SK-N-SH (cell line): ENCODE results near the gene FAM180B. TPM values are rescaled to one million over a fixed set of nuclear protein-coding genes. Genes with fewer than 3 reads are reported as not detected.

ENCODE experiments used
- CTCF ChIA-PET: fragments of 300-600, 350-600 bp; formaldehyde crosslinking; extraction: SDS; loops from one replicate; lab custom pipeline; 2021; lab: Yijun Ruan, JAX
- POLR2A ChIA-PET: fragments of 350-600 bp; sonication (Branson Sonifier 250); formaldehyde crosslinking; extraction: SDS; loops from one replicate; lab custom pipeline; 2020; ENCODE audit warnings: antibody characterized with exemption, inconsistent platforms; lab: Yijun Ruan, JAX
- DNase-seq: peaks from one replicate; pipeline ENCODE4 v3.0.0; 2012
- H2AFZ ChIP-seq: fragments of 200-600 bp; sonication (generic); 2 replicates; pipeline ENCODE4 v1.8.1; 2016; ENCODE audit warnings: antibody characterized with exemption, mild to moderate bottlenecking, low read depth
- H3F3A ChIP-seq: fragments of 200-600 bp; sonication (generic); replicated peaks from 2 replicates; pipeline ENCODE3; 2016; ENCODE audit warnings: antibody characterized with exemption, mild to moderate bottlenecking; ENCODE audit not compliant: insufficient read depth
- H3K27ac ChIP-seq, 2 experiments: fragments of 200-500 bp in 1 of 2; fragments of 200-600 bp in 1 of 2; sonication (Bioruptor generic) in 1 of 2; sonication (generic), shearing (Covaris generic) in 1 of 2; 2 replicates each; pipeline versions ENCODE4 v1.5.1 to v1.6.1; 2014 to 2016; ENCODE audit warnings: low read depth in 2 of 2, inconsistent platforms in 1 of 2, low read length in 1 of 2, mild to moderate bottlenecking in 1 of 2, mixed read lengths in 1 of 2
- H3K27me3 ChIP-seq: fragments of 200-600 bp; sonication (generic), shearing (Covaris generic); 2 replicates; pipeline ENCODE4 v1.6.1; 2016; ENCODE audit warnings: mixed run types; ENCODE audit not compliant: insufficient read depth
- H3K36me3 ChIP-seq, 2 experiments: fragments of 200-500 bp in 1 of 2; fragments of 200-600 bp in 1 of 2; sonication (Bioruptor generic) in 1 of 2; sonication (generic) in 1 of 2; replicated peaks in 1 of 2; 2 replicates each; pipeline versions ENCODE3 to v1.5.1; 2014 to 2016; ENCODE audit warnings: low read length in 1 of 2, mild to moderate bottlenecking in 1 of 2; ENCODE audit not compliant: insufficient read depth in 2 of 2, control insufficient read depth in 1 of 2
- H3K4me1 ChIP-seq, 2 experiments: fragments of 200-500 bp in 1 of 2; fragments of 200-600 bp in 1 of 2; sonication (Bioruptor generic) in 1 of 2; sonication (generic), shearing (Covaris generic) in 1 of 2; 2 replicates each; pipeline versions ENCODE4 v1.5.1 to v1.6.1; 2014 to 2016; ENCODE audit warnings: low read depth in 1 of 2, low read length in 1 of 2, mixed run types in 1 of 2; ENCODE audit not compliant: insufficient read depth in 2 of 2, control insufficient read depth in 1 of 2
- H3K4me2 ChIP-seq: fragments of 200-600 bp; sonication (generic), shearing (Covaris generic); 2 replicates; pipeline ENCODE4 v1.6.1; 2017; ENCODE audit warnings: mixed run types
- H3K4me3 ChIP-seq, 2 experiments: fragments of 200-500 bp in 1 of 2; fragments of 200-600 bp in 1 of 2; sonication (Bioruptor generic) in 1 of 2; sonication (generic), shearing (Covaris generic) in 1 of 2; 2 replicates each; pipeline versions ENCODE4 v1.5.1 to v1.8.1; 2014 to 2016; ENCODE audit warnings: low read depth in 2 of 2, inconsistent platforms in 1 of 2, low read length in 1 of 2, mild to moderate bottlenecking in 1 of 2, mixed read lengths in 1 of 2, moderate library complexity in 1 of 2
- H3K79me2 ChIP-seq: fragments of 200-600 bp; sonication (generic); 2 replicates; pipeline ENCODE4 v1.8.1; 2017; ENCODE audit warnings: mild to moderate bottlenecking; ENCODE audit not compliant: insufficient read depth
- H3K9ac ChIP-seq: fragments of 200-600 bp; sonication (generic); 2 replicates; pipeline ENCODE4 v1.6.1; 2017; ENCODE audit warnings: mixed run types
- H3K9me2 ChIP-seq: fragments of 200-600 bp; sonication (generic); 2 replicates; pipeline ENCODE4 v1.6.1; 2017; ENCODE audit warnings: mixed run types
- H3K9me3 ChIP-seq: fragments of 200-600 bp; sonication (generic); 2 replicates; pipeline ENCODE4 v1.6.1; 2017; ENCODE audit warnings: mixed run types, mild to moderate bottlenecking, moderate library complexity
- H4K20me1 ChIP-seq: fragments of 200-600 bp; sonication (generic); 2 replicates; pipeline ENCODE4 v1.6.1; 2017; ENCODE audit warnings: mild to moderate bottlenecking, mixed run types; ENCODE audit not compliant: insufficient read depth
- FOSL2 ChIP-seq: IDR thresholded peaks from 2 replicates; pipeline ENCODE4 v1.4.0; 2012; ENCODE audit warnings: low read depth, mild to moderate bottlenecking, moderate library complexity, borderline replicate concordance
- GATA2 ChIP-seq: sonication (generic); formaldehyde crosslinking; IDR thresholded peaks from 2 replicates; pipeline ENCODE4 v1.5.0; 2020; ENCODE audit warnings: mild to moderate bottlenecking, missing genetic modification reagents
- IRF3 ChIP-seq: fragments of 150-350 bp; IDR thresholded peaks from 2 replicates; pipeline ENCODE4 v1.6.1; 2016; ENCODE audit warnings: mild to moderate bottlenecking, low read depth, low read length
- MAX ChIP-seq: IDR thresholded peaks from 2 replicates; pipeline ENCODE4 v1.4.0; 2012; ENCODE audit warnings: low read depth
- NRF1 ChIP-seq: IDR thresholded peaks from 2 replicates; pipeline ENCODE4 v1.6.1; 2012; ENCODE audit warnings: low read depth, mild to moderate bottlenecking, low read length
- POLR2AphosphoS5 ChIP-seq: IDR thresholded peaks from 2 replicates; pipeline ENCODE4 v1.6.1; 2012; ENCODE audit warnings: low read depth, low read length
- REST ChIP-seq: IDR thresholded peaks from 2 replicates; pipeline ENCODE4 v1.6.1; 2012; ENCODE audit warnings: mild to moderate bottlenecking, low read depth, low read length, moderate library complexity
- RFX5 ChIP-seq: IDR thresholded peaks from 2 replicates; pipeline ENCODE4 v1.6.1; 2012; ENCODE audit warnings: mild to moderate bottlenecking, improper control_type of control experiment, low read length
- TCF12 ChIP-seq: IDR thresholded peaks from 2 replicates; pipeline ENCODE4 v1.4.0; 2012
- TEAD4 ChIP-seq: IDR thresholded peaks from 2 replicates; pipeline ENCODE4 v1.4.0; 2012; ENCODE audit warnings: mild to moderate bottlenecking, borderline replicate concordance; ENCODE audit not compliant: insufficient read depth
- ZBTB33 ChIP-seq: IDR thresholded peaks from 2 replicates; pipeline ENCODE4 v1.4.0; 2012; ENCODE audit warnings: low read depth, borderline replicate concordance
- WGBS: methylation state at CpG from one replicate; pipeline ENCODE4 v1.1.6; 2017; ENCODE audit warnings: low lambda C conversion rate; 5-methylcytosine and 5-hydroxymethylcytosine counted together
- polyA plus RNA-seq, 3 experiments: library from polyadenylated mRNA; depleted of rRNA; stranded (reverse); fragments of >200 nt; gene quantifications; 2 replicates each; pipeline ENCODE4 v1.2.3, GENCODE V29; 2012
- TF ChIP-seq, protein P1 (sequence below): IDR thresholded peaks from 2 replicates; pipeline ENCODE4; 2012

Gene FAM180B
- polyA plus RNA-seq, 1 of the 3 experiments (the other 2 are of a cell fraction) = not detected

- TF ChIP-seq REST (no peak), IRF3 (no peak), FOSL2 (no peak), NRF1 (no peak), TEAD4 (no peak), ZBTB33 (no peak)
- TF ChIP-seq, protein P1, sequence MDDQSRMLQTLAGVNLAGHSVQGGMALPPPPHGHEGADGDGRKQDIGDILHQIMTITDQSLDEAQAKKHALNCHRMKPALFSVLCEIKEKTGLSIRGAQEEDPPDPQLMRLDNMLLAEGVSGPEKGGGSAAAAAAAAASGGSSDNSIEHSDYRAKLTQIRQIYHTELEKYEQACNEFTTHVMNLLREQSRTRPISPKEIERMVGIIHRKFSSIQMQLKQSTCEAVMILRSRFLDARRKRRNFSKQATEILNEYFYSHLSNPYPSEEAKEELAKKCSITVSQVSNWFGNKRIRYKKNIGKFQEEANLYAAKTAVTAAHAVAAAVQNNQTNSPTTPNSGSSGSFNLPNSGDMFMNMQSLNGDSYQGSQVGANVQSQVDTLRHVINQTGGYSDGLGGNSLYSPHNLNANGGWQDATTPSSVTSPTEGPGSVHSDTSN = no peak
- 88% methylated on average over 3 of the region's 4 CpGs for WGBS
- no peak overlapping the region for H2AFZ ChIP-seq
- POLR2A ChIA-PET = no interaction called here
- H3K36me3 ChIP-seq = no peaks in the 10 kb centered on the region
- no peaks in the 10 kb centered on the region for H3K9me2 ChIP-seq
- H3F3A ChIP-seq = no peaks in the 10 kb centered on the region
- no peaks in the 10 kb centered on the region for H3K9me3 ChIP-seq
- H3K4me1 ChIP-seq = peaks cover 0 to 2% of the 10 kb centered on the region in 2 experiments; a peak in 1 of 4 replicates
- no peak overlapping the region for H3K27ac ChIP-seq
- CTCF ChIA-PET = no interaction called here
- H3K4me2 ChIP-seq = no peak overlapping the region
- DNase-seq = no peak
- H4K20me1 ChIP-seq = no peaks in the 10 kb centered on the region
- no peak overlapping the region for H3K4me3 ChIP-seq
- no peak overlapping the region for H3K9ac ChIP-seq
- no peaks in the 10 kb centered on the region for H3K79me2 ChIP-seq
- no peaks in the 10 kb centered on the region; the same call in 1 of the 2 replicates for H3K27me3 ChIP-seq
Observed at GRCh38 chr11:47599902-47600301, 13.4 kb downstream of the FAM180B start.

GRCh38 chr11:47603295-47603694, 16.8 kb downstream of the FAM180B start:
- CTCF ChIA-PET = no interaction called here
- TF ChIP-seq TCF12 (no peak), RFX5 (no peak), MAX (no peak), GATA2 (CRISPR knock-in tag) (no peak), IRF3 (no peak), POLR2AphosphoS5 (no peak)
- 89% methylated on average over 4 of the region's 4 CpGs for WGBS
- H4K20me1 ChIP-seq = no peaks in the 10 kb centered on the region
- no peaks in the 10 kb centered on the region for H3K36me3 ChIP-seq
- no peaks in the 10 kb centered on the region for H3K79me2 ChIP-seq
- no peaks in the 10 kb centered on the region for H3K9me2 ChIP-seq
- POLR2A ChIA-PET = no interaction called here
- H3K27ac ChIP-seq = no peak overlapping the region
- no peaks in the 10 kb centered on the region for H3F3A ChIP-seq
- no peak overlapping the region for H2AFZ ChIP-seq
- peaks cover 9 to 19% of the 10 kb centered on the region in 2 experiments; a peak in 1 of 4 replicates for H3K4me1 ChIP-seq
- H3K9me3 ChIP-seq = no peaks in the 10 kb centered on the region
- no peak overlapping the region for H3K9ac ChIP-seq
- H3K4me3 ChIP-seq = no peak overlapping the region
- no peak overlapping the region for H3K4me2 ChIP-seq
- H3K27me3 ChIP-seq = no peaks in the 10 kb centered on the region
- no peak for DNase-seq
